SK-N-SH (cell line): Measurements from ENCODE around the gene CHL1. TPM values are rescaled to one million over a fixed set of nuclear protein-coding genes. Genes with fewer than 3 reads are reported as not detected.

Source experiments
- CTCF ChIA-PET: fragments of 300-600, 350-600 bp; formaldehyde crosslinking; extraction: SDS; loops from one replicate; lab custom pipeline; 2021; lab: Yijun Ruan, JAX
- POLR2A ChIA-PET: fragments of 350-600 bp; sonication (Branson Sonifier 250); formaldehyde crosslinking; extraction: SDS; loops from one replicate; lab custom pipeline; 2020; ENCODE audit warnings: antibody characterized with exemption, inconsistent platforms; lab: Yijun Ruan, JAX
- DNase-seq: peaks from one replicate; pipeline ENCODE4 v3.0.0; 2012
- H2AFZ ChIP-seq: fragments of 200-600 bp; sonication (generic); 2 replicates; pipeline ENCODE4 v1.8.1; 2016; ENCODE audit warnings: antibody characterized with exemption, mild to moderate bottlenecking, low read depth
- H3F3A ChIP-seq: fragments of 200-600 bp; sonication (generic); replicated peaks from 2 replicates; pipeline ENCODE3; 2016; ENCODE audit warnings: antibody characterized with exemption, mild to moderate bottlenecking; ENCODE audit not compliant: insufficient read depth
- H3K27ac ChIP-seq, 2 experiments: fragments of 200-500 bp in 1 of 2; fragments of 200-600 bp in 1 of 2; sonication (Bioruptor generic) in 1 of 2; sonication (generic), shearing (Covaris generic) in 1 of 2; 2 replicates each; pipeline versions ENCODE4 v1.5.1 to v1.6.1; 2014 to 2016; ENCODE audit warnings: low read depth in 2 of 2, inconsistent platforms in 1 of 2, low read length in 1 of 2, mild to moderate bottlenecking in 1 of 2, mixed read lengths in 1 of 2
- H3K27me3 ChIP-seq: fragments of 200-600 bp; sonication (generic), shearing (Covaris generic); 2 replicates; pipeline ENCODE4 v1.6.1; 2016; ENCODE audit warnings: mixed run types; ENCODE audit not compliant: insufficient read depth
- H3K36me3 ChIP-seq, 2 experiments: fragments of 200-500 bp in 1 of 2; fragments of 200-600 bp in 1 of 2; sonication (Bioruptor generic) in 1 of 2; sonication (generic) in 1 of 2; replicated peaks in 1 of 2; 2 replicates each; pipeline versions ENCODE3 to v1.5.1; 2014 to 2016; ENCODE audit warnings: low read length in 1 of 2, mild to moderate bottlenecking in 1 of 2; ENCODE audit not compliant: insufficient read depth in 2 of 2, control insufficient read depth in 1 of 2
- H3K4me1 ChIP-seq, 2 experiments: fragments of 200-500 bp in 1 of 2; fragments of 200-600 bp in 1 of 2; sonication (Bioruptor generic) in 1 of 2; sonication (generic), shearing (Covaris generic) in 1 of 2; 2 replicates each; pipeline versions ENCODE4 v1.5.1 to v1.6.1; 2014 to 2016; ENCODE audit warnings: low read depth in 1 of 2, low read length in 1 of 2, mixed run types in 1 of 2; ENCODE audit not compliant: insufficient read depth in 2 of 2, control insufficient read depth in 1 of 2
- H3K4me2 ChIP-seq: fragments of 200-600 bp; sonication (generic), shearing (Covaris generic); 2 replicates; pipeline ENCODE4 v1.6.1; 2017; ENCODE audit warnings: mixed run types
- H3K4me3 ChIP-seq, 2 experiments: fragments of 200-500 bp in 1 of 2; fragments of 200-600 bp in 1 of 2; sonication (Bioruptor generic) in 1 of 2; sonication (generic), shearing (Covaris generic) in 1 of 2; 2 replicates each; pipeline versions ENCODE4 v1.5.1 to v1.8.1; 2014 to 2016; ENCODE audit warnings: low read depth in 2 of 2, inconsistent platforms in 1 of 2, low read length in 1 of 2, mild to moderate bottlenecking in 1 of 2, mixed read lengths in 1 of 2, moderate library complexity in 1 of 2
- H3K79me2 ChIP-seq: fragments of 200-600 bp; sonication (generic); 2 replicates; pipeline ENCODE4 v1.8.1; 2017; ENCODE audit warnings: mild to moderate bottlenecking; ENCODE audit not compliant: insufficient read depth
- H3K9ac ChIP-seq: fragments of 200-600 bp; sonication (generic); 2 replicates; pipeline ENCODE4 v1.6.1; 2017; ENCODE audit warnings: mixed run types
- H3K9me2 ChIP-seq: fragments of 200-600 bp; sonication (generic); 2 replicates; pipeline ENCODE4 v1.6.1; 2017; ENCODE audit warnings: mixed run types
- H3K9me3 ChIP-seq: fragments of 200-600 bp; sonication (generic); 2 replicates; pipeline ENCODE4 v1.6.1; 2017; ENCODE audit warnings: mixed run types, mild to moderate bottlenecking, moderate library complexity
- H4K20me1 ChIP-seq: fragments of 200-600 bp; sonication (generic); 2 replicates; pipeline ENCODE4 v1.6.1; 2017; ENCODE audit warnings: mild to moderate bottlenecking, mixed run types; ENCODE audit not compliant: insufficient read depth
- ELF1 ChIP-seq: IDR thresholded peaks from 2 replicates; pipeline ENCODE4 v1.4.0; 2012
- EP300 ChIP-seq, 2 experiments: IDR thresholded peaks; 2 replicates each; pipeline versions ENCODE4 v1.4.0 to v1.6.1; 2012; ENCODE audit warnings: borderline replicate concordance in 1 of 2, low read depth in 1 of 2, low read length in 1 of 2
- FOSL2 ChIP-seq: IDR thresholded peaks from 2 replicates; pipeline ENCODE4 v1.4.0; 2012; ENCODE audit warnings: low read depth, mild to moderate bottlenecking, moderate library complexity, borderline replicate concordance
- FOXJ3 ChIP-seq: sonication (generic); formaldehyde crosslinking; IDR thresholded peaks from 2 replicates; pipeline ENCODE4 v1.5.1; 2020; ENCODE audit warnings: mild to moderate bottlenecking, missing genetic modification reagents
- FOXM1 ChIP-seq: IDR thresholded peaks from 2 replicates; pipeline ENCODE4 v1.4.0; 2012; ENCODE audit warnings: low read depth, mild to moderate bottlenecking
- GABPA ChIP-seq: IDR thresholded peaks from 2 replicates; pipeline ENCODE4 v1.4.0; 2012; ENCODE audit warnings: low read depth, mild to moderate bottlenecking
- MAX ChIP-seq: IDR thresholded peaks from 2 replicates; pipeline ENCODE4 v1.4.0; 2012; ENCODE audit warnings: low read depth
- MEF2A ChIP-seq: IDR thresholded peaks from 2 replicates; pipeline ENCODE4 v1.4.0; 2012; ENCODE audit warnings: low read depth, borderline replicate concordance
- NFIC ChIP-seq: IDR thresholded peaks from 2 replicates; pipeline ENCODE4 v1.4.0; 2012; ENCODE audit warnings: borderline replicate concordance
- POLR2AphosphoS5 ChIP-seq: IDR thresholded peaks from 2 replicates; pipeline ENCODE4 v1.6.1; 2012; ENCODE audit warnings: low read depth, low read length
- RAD21 ChIP-seq: IDR thresholded peaks from 2 replicates; pipeline ENCODE4 v1.6.1; 2012; ENCODE audit warnings: mild to moderate bottlenecking, low read length
- RXRA ChIP-seq: IDR thresholded peaks from 2 replicates; pipeline ENCODE4 v1.4.0; 2012; ENCODE audit warnings: low read depth, mild to moderate bottlenecking, borderline replicate concordance
- SIN3A ChIP-seq: IDR thresholded peaks from 2 replicates; pipeline ENCODE4 v1.6.1; 2012; ENCODE audit warnings: low read depth, mild to moderate bottlenecking, low read length, moderate library complexity, borderline replicate concordance
- SMC3 ChIP-seq: IDR thresholded peaks from 2 replicates; pipeline ENCODE4 v1.6.1; 2012; ENCODE audit warnings: low read depth, low read length, improper control_type of control experiment
- TCF12 ChIP-seq: IDR thresholded peaks from 2 replicates; pipeline ENCODE4 v1.4.0; 2012
- WGBS: methylation state at CpG from one replicate; pipeline ENCODE4 v1.1.6; 2017; ENCODE audit warnings: low lambda C conversion rate; 5-methylcytosine and 5-hydroxymethylcytosine counted together
- polyA plus RNA-seq, 3 experiments: library from polyadenylated mRNA; depleted of rRNA; stranded (reverse); fragments of >200 nt; gene quantifications; 2 replicates each; pipeline ENCODE4 v1.2.3, GENCODE V29; 2012
- TF ChIP-seq, protein P1 (sequence below): fragments of 150-350 bp; IDR thresholded peaks from 2 replicates; pipeline ENCODE4 v1.6.1; 2017; ENCODE audit warnings: antibody characterized with exemption, low read length, low read depth, borderline replicate concordance
- TF ChIP-seq, protein P2 (sequence below): fragments of 200-600 bp; sonication (generic); IDR thresholded peaks from 2 replicates; pipeline ENCODE4 v1.6.1; 2017; ENCODE audit warnings: antibody characterized with exemption, mild to moderate bottlenecking, moderate library complexity
- TF ChIP-seq, protein P3 (sequence below): IDR thresholded peaks from 2 replicates; pipeline ENCODE4 v1.6.1; 2012; ENCODE audit warnings: mild to moderate bottlenecking, low read depth, low read length, moderate library complexity

CHL1 gene
- polyA plus RNA-seq, 1 of the 3 experiments (the other 2 are of a cell fraction), result not detected

GRCh38 chr3:242602-243355 lies 46.2 kb downstream of the CHL1 start:
- DNase-seq, result no peak
- ChIA-PET POLR2A (no interaction called here), CTCF (no interaction called here)
- Histone ChIP-seq H3K27me3 (no peaks in the 10 kb centered on the region), H3K9me3 (no peaks in the 10 kb centered on the region), H3K4me3 (no peak overlapping the region), H3K9ac (no peak overlapping the region), H3K4me1 (no peaks in the 10 kb centered on the region), H3K4me2 (no peak overlapping the region), H2AFZ (no peak overlapping the region), H3K27ac (no peak overlapping the region), H3F3A (no peaks in the 10 kb centered on the region), H3K79me2 (no peaks in the 10 kb centered on the region), H3K9me2 (no peaks in the 10 kb centered on the region), H4K20me1 (no peaks in the 10 kb centered on the region), H3K36me3 (no peaks in the 10 kb centered on the region)
- TF ChIP-seq POLR2AphosphoS5 (no peak), MAX (no peak), RXRA (no peak)
- TF ChIP-seq, protein P1, sequence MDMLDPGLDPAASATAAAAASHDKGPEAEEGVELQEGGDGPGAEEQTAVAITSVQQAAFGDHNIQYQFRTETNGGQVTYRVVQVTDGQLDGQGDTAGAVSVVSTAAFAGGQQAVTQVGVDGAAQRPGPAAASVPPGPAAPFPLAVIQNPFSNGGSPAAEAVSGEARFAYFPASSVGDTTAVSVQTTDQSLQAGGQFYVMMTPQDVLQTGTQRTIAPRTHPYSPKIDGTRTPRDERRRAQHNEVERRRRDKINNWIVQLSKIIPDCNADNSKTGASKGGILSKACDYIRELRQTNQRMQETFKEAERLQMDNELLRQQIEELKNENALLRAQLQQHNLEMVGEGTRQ, result no peak
- WGBS, result 11% methylated on average over 3 of the region's 3 CpGs

DNA sequence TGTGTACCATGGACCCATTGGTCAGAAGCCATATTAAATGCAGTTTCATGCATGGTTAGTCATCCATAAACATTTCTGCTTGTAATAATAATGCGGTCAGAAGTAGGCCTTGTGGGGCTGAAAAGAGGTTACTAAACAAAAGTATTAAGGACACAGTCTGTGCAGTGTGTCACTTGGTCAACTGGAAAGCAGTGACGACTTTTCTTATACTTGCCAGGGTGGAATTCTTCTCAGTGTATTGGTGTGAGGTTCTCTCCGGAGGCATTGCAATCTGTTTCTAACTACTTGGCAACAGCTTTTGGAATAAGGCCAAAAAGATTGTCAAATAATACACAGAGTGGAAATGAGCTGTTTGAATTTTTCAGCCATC lies 46.8 kb downstream of the CHL1 start:
- WGBS, result 35% methylated on average over 3 of the region's 3 CpGs
- POLR2A ChIA-PET, result no interaction called here
- no peak overlapping the region for H3K27ac ChIP-seq

More for the DNA sequence above, 46.8 kb downstream of the CHL1 start:
- no peak for DNase-seq
- Histone ChIP-seq H3K9me2 (no peaks in the 10 kb centered on the region), H3F3A (no peaks in the 10 kb centered on the region), H3K36me3 (no peaks in the 10 kb centered on the region), H3K79me2 (no peaks in the 10 kb centered on the region), H3K4me2 (no peak overlapping the region), H2AFZ (no peak overlapping the region), H3K9ac (no peak overlapping the region), H3K9me3 (no peaks in the 10 kb centered on the region), H3K27me3 (no peaks in the 10 kb centered on the region), H4K20me1 (no peaks in the 10 kb centered on the region), H3K4me3 (no peak overlapping the region), H3K4me1 (no peaks in the 10 kb centered on the region)
- TF ChIP-seq SMC3 (no peak), ELF1 (no peak), MEF2A (no peak), TCF12 (no peak), GABPA (no peak), RAD21 (no peak), FOXJ3 (CRISPR knock-in tag) (no peak), FOXM1 (no peak), FOSL2 (no peak), NFIC (no peak), EP300 (IDR thresholded peaks at IDR 0.05; ENCODE audit: borderline replicate concordance in 1 of 2, low read depth in 1 of 2, low read length in 1 of 2) (no peak), SIN3A (no peak)
- TF ChIP-seq, protein P2, sequence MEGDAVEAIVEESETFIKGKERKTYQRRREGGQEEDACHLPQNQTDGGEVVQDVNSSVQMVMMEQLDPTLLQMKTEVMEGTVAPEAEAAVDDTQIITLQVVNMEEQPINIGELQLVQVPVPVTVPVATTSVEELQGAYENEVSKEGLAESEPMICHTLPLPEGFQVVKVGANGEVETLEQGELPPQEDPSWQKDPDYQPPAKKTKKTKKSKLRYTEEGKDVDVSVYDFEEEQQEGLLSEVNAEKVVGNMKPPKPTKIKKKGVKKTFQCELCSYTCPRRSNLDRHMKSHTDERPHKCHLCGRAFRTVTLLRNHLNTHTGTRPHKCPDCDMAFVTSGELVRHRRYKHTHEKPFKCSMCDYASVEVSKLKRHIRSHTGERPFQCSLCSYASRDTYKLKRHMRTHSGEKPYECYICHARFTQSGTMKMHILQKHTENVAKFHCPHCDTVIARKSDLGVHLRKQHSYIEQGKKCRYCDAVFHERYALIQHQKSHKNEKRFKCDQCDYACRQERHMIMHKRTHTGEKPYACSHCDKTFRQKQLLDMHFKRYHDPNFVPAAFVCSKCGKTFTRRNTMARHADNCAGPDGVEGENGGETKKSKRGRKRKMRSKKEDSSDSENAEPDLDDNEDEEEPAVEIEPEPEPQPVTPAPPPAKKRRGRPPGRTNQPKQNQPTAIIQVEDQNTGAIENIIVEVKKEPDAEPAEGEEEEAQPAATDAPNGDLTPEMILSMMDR, result no peak
- TF ChIP-seq, protein P3, sequence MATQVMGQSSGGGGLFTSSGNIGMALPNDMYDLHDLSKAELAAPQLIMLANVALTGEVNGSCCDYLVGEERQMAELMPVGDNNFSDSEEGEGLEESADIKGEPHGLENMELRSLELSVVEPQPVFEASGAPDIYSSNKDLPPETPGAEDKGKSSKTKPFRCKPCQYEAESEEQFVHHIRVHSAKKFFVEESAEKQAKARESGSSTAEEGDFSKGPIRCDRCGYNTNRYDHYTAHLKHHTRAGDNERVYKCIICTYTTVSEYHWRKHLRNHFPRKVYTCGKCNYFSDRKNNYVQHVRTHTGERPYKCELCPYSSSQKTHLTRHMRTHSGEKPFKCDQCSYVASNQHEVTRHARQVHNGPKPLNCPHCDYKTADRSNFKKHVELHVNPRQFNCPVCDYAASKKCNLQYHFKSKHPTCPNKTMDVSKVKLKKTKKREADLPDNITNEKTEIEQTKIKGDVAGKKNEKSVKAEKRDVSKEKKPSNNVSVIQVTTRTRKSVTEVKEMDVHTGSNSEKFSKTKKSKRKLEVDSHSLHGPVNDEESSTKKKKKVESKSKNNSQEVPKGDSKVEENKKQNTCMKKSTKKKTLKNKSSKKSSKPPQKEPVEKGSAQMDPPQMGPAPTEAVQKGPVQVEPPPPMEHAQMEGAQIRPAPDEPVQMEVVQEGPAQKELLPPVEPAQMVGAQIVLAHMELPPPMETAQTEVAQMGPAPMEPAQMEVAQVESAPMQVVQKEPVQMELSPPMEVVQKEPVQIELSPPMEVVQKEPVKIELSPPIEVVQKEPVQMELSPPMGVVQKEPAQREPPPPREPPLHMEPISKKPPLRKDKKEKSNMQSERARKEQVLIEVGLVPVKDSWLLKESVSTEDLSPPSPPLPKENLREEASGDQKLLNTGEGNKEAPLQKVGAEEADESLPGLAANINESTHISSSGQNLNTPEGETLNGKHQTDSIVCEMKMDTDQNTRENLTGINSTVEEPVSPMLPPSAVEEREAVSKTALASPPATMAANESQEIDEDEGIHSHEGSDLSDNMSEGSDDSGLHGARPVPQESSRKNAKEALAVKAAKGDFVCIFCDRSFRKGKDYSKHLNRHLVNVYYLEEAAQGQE, result no peak
- CTCF ChIA-PET, result interaction anchor here (1.3 kb wide), 1 partner anchor 111 kb away, joined by 5 read pairs; no protein-coding TSS in a partner anchor
